ENCODE results near the gene ERLEC1.

GRCh38 chr2:53753041-53753440, 33.8 kb upstream of the ERLEC1 start:
- TF ChIP-seq EZH2 (IDR thresholded peaks at IDR 0.05; ENCODE audit: borderline replicate concordance, low read length) (no peak), CTCF (IDR thresholded peaks at IDR 0.05; ENCODE audit: low read length) (no peak)

All from OCI-LY1 (cell line).